ENCODE results near the gene CDC14C. TPM values are rescaled to one million over a fixed set of nuclear protein-coding genes. Genes with fewer than 3 reads are reported as not detected.

Gene CDC14C
- polyA plus RNA-seq, 2 donors, result not detected

DNA sequence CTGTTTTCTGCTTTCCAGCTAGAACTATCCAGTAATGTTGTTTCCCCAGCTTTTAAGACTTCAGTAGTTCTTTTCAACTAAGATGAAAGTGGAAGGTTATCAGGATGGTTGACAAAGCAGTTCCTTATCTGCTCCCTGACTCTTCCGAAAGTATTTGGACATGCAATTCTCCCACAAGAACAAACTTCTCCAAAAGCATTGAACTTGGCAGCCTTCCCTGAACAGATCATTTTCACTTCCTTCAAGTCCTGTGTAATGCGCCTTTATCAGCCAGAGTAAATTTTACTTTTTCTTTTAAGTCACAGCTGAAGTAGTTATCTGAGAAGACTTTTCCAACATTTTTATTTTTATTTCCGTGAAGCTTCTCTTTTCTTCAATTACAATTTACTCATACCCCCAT lies 39.7 kb downstream of the CDC14C start:
- no peaks in the 10 kb centered on the region for H3K4me1 ChIP-seq (ENCODE audit: control insufficient read depth in 2 of 2, insufficient read depth in 2 of 2, low read length in 1 of 2)
- no peak overlapping the region for H3K27ac ChIP-seq (ENCODE audit: low read depth in 2 of 2, low read length in 1 of 2)
- no peaks in the 10 kb centered on the region for H3K36me3 ChIP-seq (ENCODE audit: control insufficient read depth in 2 of 2, insufficient read depth in 2 of 2, low read length in 1 of 2)
- H3K27me3 ChIP-seq (ENCODE audit: control insufficient read depth in 1 of 2, insufficient read depth in 2 of 2, low read length in 2 of 2), result no peaks in the 10 kb centered on the region
- H3K4me3 ChIP-seq (ENCODE audit: low read depth in 1 of 2, low read length in 2 of 2), result no peak overlapping the region
- H3K9me3 ChIP-seq (ENCODE audit: control insufficient read depth in 2 of 2, insufficient read depth in 1 of 2, low read depth in 1 of 2, low read length in 1 of 2), result no peaks in the 10 kb centered on the region
- whole genome bisulfite sequencing, 2 donors, result 19 to 21% methylated on average over 3 of the region's 3 CpGs

DNA sequence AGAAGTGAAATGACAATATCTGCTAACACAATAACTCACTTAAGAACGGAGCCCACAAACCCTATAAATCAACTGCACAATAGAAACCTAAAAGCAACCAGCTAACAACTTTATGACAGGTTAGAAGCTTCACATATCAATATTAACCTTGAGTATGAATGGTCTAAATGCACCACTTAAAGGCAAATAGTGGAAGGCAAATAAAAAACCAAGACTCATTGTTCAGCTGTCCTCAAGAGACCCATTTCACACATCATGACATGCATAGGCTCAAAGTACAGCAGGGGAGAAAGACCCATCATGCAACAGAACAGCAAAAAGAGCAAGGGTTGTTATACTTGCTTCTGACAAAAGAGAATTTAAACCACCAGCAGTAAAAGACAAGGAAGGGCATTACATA lies 46.8 kb downstream of the CDC14C start:
- Histone ChIP-seq H3K4me3 (ENCODE audit: low read depth in 1 of 2, low read length in 2 of 2) (no peak overlapping the region), H3K4me1 (ENCODE audit: control insufficient read depth in 2 of 2, insufficient read depth in 2 of 2, low read length in 1 of 2) (no peaks in the 10 kb centered on the region), H3K27me3 (ENCODE audit: control insufficient read depth in 1 of 2, insufficient read depth in 2 of 2, low read length in 2 of 2) (no peaks in the 10 kb centered on the region), H3K27ac (ENCODE audit: low read depth in 2 of 2, low read length in 1 of 2) (no peak overlapping the region), H3K9me3 (ENCODE audit: control insufficient read depth in 2 of 2, insufficient read depth in 1 of 2, low read depth in 1 of 2, low read length in 1 of 2) (no peaks in the 10 kb centered on the region), H3K36me3 (ENCODE audit: control insufficient read depth in 2 of 2, insufficient read depth in 2 of 2, low read length in 1 of 2) (no peaks in the 10 kb centered on the region)
- 76 to 78% methylated on average over 1 of the region's 1 CpG for WGBS, 2 donors

DNA sequence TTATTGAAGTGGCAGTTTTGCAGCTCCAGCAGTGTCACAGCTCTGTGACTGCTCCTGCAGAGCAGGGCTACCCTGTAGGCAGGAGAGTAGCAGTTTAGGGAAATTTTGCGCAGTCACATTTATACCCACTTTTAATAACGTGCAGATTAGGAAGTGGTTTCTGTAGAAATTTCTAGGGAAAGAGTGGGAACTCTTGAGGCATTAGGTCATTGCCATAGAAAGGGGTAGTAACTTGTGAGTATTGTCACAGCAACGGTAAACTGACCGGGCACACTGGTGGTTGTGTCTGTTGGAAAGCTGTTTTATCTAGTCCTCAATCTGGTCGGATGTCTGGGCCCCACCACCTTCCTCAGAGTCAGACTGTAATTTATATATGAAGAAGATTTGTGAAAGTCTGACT lies 51.9 kb downstream of the CDC14C start:
- Histone ChIP-seq H3K4me1 (ENCODE audit: control insufficient read depth in 2 of 2, insufficient read depth in 2 of 2, low read length in 1 of 2) (no peaks in the 10 kb centered on the region), H3K27me3 (ENCODE audit: control insufficient read depth in 1 of 2, insufficient read depth in 2 of 2, low read length in 2 of 2) (no peaks in the 10 kb centered on the region), H3K27ac (ENCODE audit: low read depth in 2 of 2, low read length in 1 of 2) (no peak overlapping the region), H3K9me3 (ENCODE audit: control insufficient read depth in 2 of 2, insufficient read depth in 1 of 2, low read depth in 1 of 2, low read length in 1 of 2) (no peaks in the 10 kb centered on the region), H3K36me3 (ENCODE audit: control insufficient read depth in 2 of 2, insufficient read depth in 2 of 2, low read length in 1 of 2) (no peaks in the 10 kb centered on the region), H3K4me3 (ENCODE audit: low read depth in 1 of 2, low read length in 2 of 2) (no peak overlapping the region)
- 73 to 78% methylated on average over 5 of the region's 5 CpGs for WGBS, 2 donors

DNA sequence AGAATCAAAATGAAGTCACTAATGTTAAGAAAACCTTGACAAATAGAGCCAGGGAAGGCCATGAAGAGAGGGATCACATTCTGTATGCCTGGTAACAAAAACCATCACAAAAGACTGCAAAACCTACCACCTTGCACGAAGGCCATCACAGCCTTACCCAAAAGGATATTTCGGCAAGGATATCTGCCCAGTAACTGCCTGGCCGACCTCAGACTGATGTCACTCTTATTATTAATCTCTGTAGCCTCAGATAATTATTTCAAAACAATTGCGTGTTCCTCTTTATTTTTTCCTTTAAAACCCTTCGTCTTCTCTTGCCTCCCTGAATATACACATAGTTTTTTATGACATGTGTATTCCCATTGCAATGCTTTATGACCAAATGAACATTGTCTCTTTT lies 52.5 kb downstream of the CDC14C start:
- 70 to 72% methylated on average over 5 of the region's 5 CpGs for WGBS, 2 donors

More for the DNA sequence above, 52.5 kb downstream of the CDC14C start:
- H3K27ac ChIP-seq (ENCODE audit: low read depth in 2 of 2, low read length in 1 of 2), result no peak overlapping the region
- no peaks in the 10 kb centered on the region for H3K4me1 ChIP-seq (ENCODE audit: control insufficient read depth in 2 of 2, insufficient read depth in 2 of 2, low read length in 1 of 2)
- no peaks in the 10 kb centered on the region for H3K27me3 ChIP-seq (ENCODE audit: control insufficient read depth in 1 of 2, insufficient read depth in 2 of 2, low read length in 2 of 2)
- H3K9me3 ChIP-seq (ENCODE audit: control insufficient read depth in 2 of 2, insufficient read depth in 1 of 2, low read depth in 1 of 2, low read length in 1 of 2), result no peaks in the 10 kb centered on the region
- no peak overlapping the region for H3K4me3 ChIP-seq (ENCODE audit: low read depth in 1 of 2, low read length in 2 of 2)
- H3K36me3 ChIP-seq (ENCODE audit: control insufficient read depth in 2 of 2, insufficient read depth in 2 of 2, low read length in 1 of 2), result no peaks in the 10 kb centered on the region
